Ovary (tissue), 9 donors: ENCODE data around the gene KCNK4. TPM values are rescaled to one million over a fixed set of nuclear protein-coding genes. Genes with fewer than 3 reads are reported as not detected.
A peak's percentile ranks its signal among the peaks of the same experiment; 100 is the strongest.

Experiments used
- DNase-seq, 5 donors: peaks; one replicate each; pipeline ENCODE4 v3.0.0-alpha.2; 2019 to 2020
- H3K27ac ChIP-seq, 2 donors: fragments of 200-600 bp; one replicate each; pipeline versions ENCODE4 v1.5.1 to v1.8.0; 2019 to 2022
- H3K27me3 ChIP-seq: fragments of 200-600 bp; one replicate; pipeline ENCODE4 v1.8.0; 2022
- H3K36me3 ChIP-seq: fragments of 200-600 bp; sonication (generic); one replicate; pipeline ENCODE4 v1.5.1; 2019
- H3K4me1 ChIP-seq: one replicate; pipeline ENCODE4 v1.8.1; 2013; ENCODE audit warnings: mild to moderate bottlenecking, moderate library complexity; ENCODE audit not compliant: insufficient read depth
- H3K4me3 ChIP-seq: fragments of 200-600 bp; sonication (generic); one replicate; pipeline ENCODE4 v1.5.1; 2017
- H3K9me3 ChIP-seq, 2 donors: fragments of 200-600 bp in 1 of 2; sonication (generic) in 1 of 2; one replicate each; pipeline versions ENCODE4 v1.5.1 to v1.8.1; 2013 to 2019; ENCODE audit warnings: mild to moderate bottlenecking in 1 of 2, moderate library complexity in 1 of 2
- EP300 ChIP-seq: sonication (generic); formaldehyde crosslinking; IDR thresholded peaks from one replicate; pipeline ENCODE4 v1.6.1; 2017; ENCODE audit warnings: antibody characterized with exemption
- POLR2A ChIP-seq: fragments of 450-650 bp; IDR thresholded peaks from one replicate; pipeline ENCODE4 v1.6.1; 2017; ENCODE audit warnings: antibody characterized with exemption, mild to moderate bottlenecking, moderate library complexity
- WGBS, 3 donors: extraction: QIAGEN DNeasy Blood & Tissue Kit in 1 of 3; methylation state at CpG; one replicate each; pipeline versions ENCODE4 v1.1.5 to v1.1.7; 2013 to 2017; 5-methylcytosine and 5-hydroxymethylcytosine counted together
- intact Hi-C, 4 donors: fragments of 100-400 bp; cut with DNase I; formaldehyde crosslinking; loops; one replicate each; pipeline versions ENCODE4 v1.11.0 to v1.15.1; 2022 to 2023
- polyA plus RNA-seq, 2 donors: library from polyadenylated mRNA; stranded (reverse); fragments of 200-250 nt in 1 of 2; fragments of 350-450 nt in 1 of 2; fragmentation: Illumina TruSeq in 1 of 2; extraction: RNeasy Lipid Tissue Mini Kit (QIAGEN cat#74804) in 1 of 2; gene quantifications; one replicate each; pipeline ENCODE4 v1.2.3, GENCODE V29; 2013 to 2014
- total RNA-seq, 7 donors: library from RNA; depleted of rRNA in 2 of 7; stranded (reverse); fragments of >200 nt in 2 of 7; fragmentation: NEBNext Ultra II Directional in 3 of 7; extraction: Animal tissue kit (Norgen Biotek cat#: 25700) in 3 of 7; gene quantifications; one replicate each; pipeline versions ENCODE4 v1.1.0 to v1.2.4, GENCODE V29; 2016 to 2023
- TF ChIP-seq, protein P1 (sequence below), 3 donors: fragments of 450-650 bp in 2 of 3; fragments of 200-600 bp in 1 of 3; IDR thresholded peaks; one replicate each; pipeline versions ENCODE4 v1.5.1 to v1.8.0; 2016 to 2022; ENCODE audit warnings: antibody characterized with exemption in 3 of 3, mild to moderate bottlenecking in 1 of 3
- donor health status: DM: no; HTN: no; CAD: no; lungs with moderate emphysema.
- donor health status: DM: no; HTN: no; CAD: no.
- donor health status: Bipolar disorder and iron deficiency.
- donor health status: DM: yes; HTN: yes; CAD: no.
- donor health status: DM: no; HTN: no; CAD: no.
- donor health status: DM: yes; HTN: yes; CAD: no.

Gene KCNK4
- total and polyA plus RNA-seq, 9 donors, result not detected

DNA sequence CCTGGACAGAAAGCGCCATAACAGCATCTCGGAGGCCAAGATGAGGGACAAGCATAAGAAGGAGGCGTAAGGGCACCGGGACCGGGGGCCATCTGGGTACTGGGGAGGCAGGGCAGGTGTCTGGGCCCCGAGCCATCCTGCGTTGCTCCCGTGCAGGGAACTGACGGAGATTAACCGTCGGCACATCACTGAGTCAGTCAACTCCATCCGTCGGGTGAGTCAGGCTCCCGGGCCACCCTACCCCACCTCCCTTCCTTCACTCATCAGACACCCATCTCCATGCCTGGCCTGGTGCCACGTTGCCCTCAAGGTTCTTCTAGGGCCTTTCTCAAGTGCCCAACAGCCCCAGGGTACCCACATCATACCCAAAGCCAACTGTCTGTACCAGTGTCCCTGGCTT is 24.8 kb upstream of the KCNK4 start:
- TF ChIP-seq POLR2A, result no peak
- Histone ChIP-seq H3K27me3 (no peaks in the 10 kb centered on the region), H3K4me3 (no peak overlapping the region), H3K4me1 (peaks cover 9% of the 10 kb centered on the region), H3K36me3 (no peaks in the 10 kb centered on the region), H3K9me3 (no peaks in the 10 kb centered on the region), H3K27ac (no peak overlapping the region)
- DNase-seq, result peak in 3 of 5 donors; percentile 35 to 64 (median 53)
- WGBS, 3 donors, result 86 to 91% (median 90%) methylated on average over 15 of the region's 15 CpGs
- intact Hi-C loops, result loop anchor here in 2 of 4 donors (10.0 kb wide), 1 partner anchor 62 kb away; the partner anchor contains the start of gene FERMT3 (in 2 of the 2)

DNA sequence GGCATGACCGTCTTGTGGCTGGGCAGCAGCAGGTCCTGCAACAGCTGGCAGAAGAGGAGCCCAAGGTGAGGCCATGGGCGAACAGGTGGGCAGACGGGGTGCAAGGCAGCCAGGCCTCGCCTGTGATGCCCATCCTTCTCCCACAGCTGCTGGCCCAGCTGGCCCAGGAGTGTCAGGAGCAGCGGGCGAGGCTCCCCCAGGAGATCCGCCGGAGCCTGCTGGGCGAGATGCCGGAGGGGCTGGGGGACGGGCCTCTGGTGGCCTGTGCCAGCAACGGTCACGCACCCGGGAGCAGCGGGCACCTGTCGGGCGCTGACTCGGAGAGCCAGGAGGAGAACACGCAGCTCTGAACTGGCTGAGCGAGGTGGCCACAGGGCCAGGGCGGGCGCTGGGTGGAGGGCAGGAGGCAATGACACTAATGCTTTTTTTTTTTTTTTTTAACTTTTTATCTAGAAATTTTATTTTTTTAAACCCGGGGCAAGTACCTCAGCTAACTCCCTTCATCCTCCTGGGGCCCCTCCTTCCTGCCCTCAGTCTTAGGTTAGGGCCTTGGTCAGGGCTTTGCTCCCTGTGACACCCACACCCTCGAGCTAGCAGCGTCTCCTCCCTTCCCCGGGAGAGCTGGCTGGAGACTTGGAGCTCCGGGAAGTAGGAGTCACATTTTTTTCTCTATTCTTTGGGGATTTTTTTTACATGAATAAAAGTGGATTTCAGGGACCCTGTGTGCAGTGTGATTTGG is 23.7 kb upstream of the KCNK4 start:
- Histone ChIP-seq H3K27me3 (no peaks in the 10 kb centered on the region), H3K4me1 (peaks cover 9% of the 10 kb centered on the region), H3K9me3 (no peaks in the 10 kb centered on the region), H3K4me3 (no peak overlapping the region), H3K27ac (peak overlapping the region in 1 of 2 donors; percentile 90), H3K36me3 (no peaks in the 10 kb centered on the region)
- intact Hi-C loops, result loop anchor here in 2 of 4 donors (10.0 kb wide), 1 partner anchor 63 kb away; the partner anchor contains the start of gene FERMT3 (in 2 of the 2)
- DNase-seq, result peak in 3 of 5 donors; percentile 55 to 66 (median 66)
- WGBS, 3 donors, result 70 to 71% (median 70%) methylated on average over 27 of the region's 27 CpGs
- TF ChIP-seq EP300 (no peak), POLR2A (no peak)
- TF ChIP-seq, protein P1, sequence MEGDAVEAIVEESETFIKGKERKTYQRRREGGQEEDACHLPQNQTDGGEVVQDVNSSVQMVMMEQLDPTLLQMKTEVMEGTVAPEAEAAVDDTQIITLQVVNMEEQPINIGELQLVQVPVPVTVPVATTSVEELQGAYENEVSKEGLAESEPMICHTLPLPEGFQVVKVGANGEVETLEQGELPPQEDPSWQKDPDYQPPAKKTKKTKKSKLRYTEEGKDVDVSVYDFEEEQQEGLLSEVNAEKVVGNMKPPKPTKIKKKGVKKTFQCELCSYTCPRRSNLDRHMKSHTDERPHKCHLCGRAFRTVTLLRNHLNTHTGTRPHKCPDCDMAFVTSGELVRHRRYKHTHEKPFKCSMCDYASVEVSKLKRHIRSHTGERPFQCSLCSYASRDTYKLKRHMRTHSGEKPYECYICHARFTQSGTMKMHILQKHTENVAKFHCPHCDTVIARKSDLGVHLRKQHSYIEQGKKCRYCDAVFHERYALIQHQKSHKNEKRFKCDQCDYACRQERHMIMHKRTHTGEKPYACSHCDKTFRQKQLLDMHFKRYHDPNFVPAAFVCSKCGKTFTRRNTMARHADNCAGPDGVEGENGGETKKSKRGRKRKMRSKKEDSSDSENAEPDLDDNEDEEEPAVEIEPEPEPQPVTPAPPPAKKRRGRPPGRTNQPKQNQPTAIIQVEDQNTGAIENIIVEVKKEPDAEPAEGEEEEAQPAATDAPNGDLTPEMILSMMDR (IDR thresholded peaks at IDR 0.05), result no peak

DNA sequence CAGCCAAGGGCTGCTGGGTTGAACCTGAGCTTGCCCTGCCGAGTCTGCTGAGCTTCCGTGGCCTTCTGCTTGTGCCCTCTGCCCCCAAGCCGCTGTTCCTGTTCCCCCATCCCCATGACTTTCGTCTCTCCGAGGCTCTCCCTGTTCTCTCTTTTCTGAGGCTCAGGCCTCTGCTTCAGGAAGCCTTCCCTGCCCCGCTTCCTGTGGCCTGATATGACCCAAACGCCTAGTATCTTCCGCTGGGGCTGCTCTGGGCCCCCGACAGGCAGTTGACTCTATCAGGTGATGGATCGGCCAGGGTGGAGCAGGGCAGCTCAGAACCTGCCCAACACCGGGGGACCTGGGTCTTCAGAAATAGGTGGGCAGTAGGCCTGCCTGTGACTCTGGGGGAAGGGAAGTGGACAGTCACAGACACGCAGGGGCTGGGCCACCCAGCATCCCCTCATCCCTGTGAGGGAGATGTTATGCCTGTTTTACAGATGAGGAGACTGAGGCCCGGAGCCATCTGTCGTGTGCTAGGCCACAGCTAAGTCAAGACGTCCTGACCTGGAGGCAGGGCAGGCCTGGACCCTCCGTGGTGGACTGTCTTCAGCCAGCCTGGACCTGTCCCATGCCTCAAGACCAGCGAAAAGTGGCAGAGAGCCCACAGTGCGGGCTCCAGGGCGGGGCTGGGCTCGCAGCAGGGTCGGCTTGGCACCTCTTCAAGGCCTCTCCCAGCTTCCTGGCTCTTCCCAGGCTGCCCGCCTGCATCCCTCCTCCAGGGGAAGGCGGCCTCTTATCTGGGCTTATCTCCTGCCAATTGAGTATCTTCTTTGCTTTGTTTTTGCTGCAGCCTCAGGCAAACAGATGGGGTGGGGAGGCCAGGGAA is 22.8 kb upstream of the KCNK4 start:
- H3K9me3 ChIP-seq, result no peaks in the 10 kb centered on the region
- H3K27ac ChIP-seq, result peak overlapping the region; percentile 13 to 90
- DNase-seq, result peak; percentile 82 to 93 (median 90)
- peak overlapping the region; percentile 75 for H3K4me3 ChIP-seq
- intact Hi-C loops, result loop anchor here in 2 of 4 donors (10.0 kb wide), 1 partner anchor 63 kb away; the partner anchor contains the start of gene FERMT3 (in 2 of the 2)
- whole genome bisulfite sequencing, 3 donors, result 17 to 29% (median 19%) methylated on average over 21 to 23 of the region's 23 CpGs
- peaks cover 9% of the 10 kb centered on the region for H3K4me1 ChIP-seq
- no peaks in the 10 kb centered on the region for H3K27me3 ChIP-seq
- no peak for TF ChIP-seq EP300
- TF ChIP-seq POLR2A, result no peak
- TF ChIP-seq, protein P1 (IDR thresholded peaks at IDR 0.05), result peak in 1 of 3 donors; percentile 18
- no peaks in the 10 kb centered on the region for H3K36me3 ChIP-seq

- Histone ChIP-seq H3K27me3 (no peaks in the 10 kb centered on the region), H3K9me3 (no peaks in the 10 kb centered on the region), H3K4me1 (peaks cover 9% of the 10 kb centered on the region), H3K36me3 (no peaks in the 10 kb centered on the region), H3K4me3 (peak overlapping the region; percentile 75), H3K27ac (peak overlapping the region; percentile 69 to 90)
- intact Hi-C loops, result loop anchor here in 2 of 4 donors (10.0 kb wide), 1 partner anchor 64 kb away; the partner anchor contains the start of gene FERMT3 (in 2 of the 2)
- TF ChIP-seq, protein P1 (IDR thresholded peaks at IDR 0.05), result no peak
- TF ChIP-seq POLR2A, result no peak
- TF ChIP-seq EP300, result no peak
- 0% methylated on average over 28 to 34 of the region's 34 CpGs for WGBS, 3 donors
- peak in 4 of 5 donors; percentile 68 to 83 (median 75) for DNase-seq
Observed at GRCh38 chr11:64268893-64269539, 22.1 kb upstream of the KCNK4 start.
